ENCODE data around the gene U2AF2. TPM values are rescaled to one million over a fixed set of nuclear protein-coding genes. Genes with fewer than 3 reads are reported as not detected.
A peak's percentile ranks its signal among the peaks of the same experiment; 100 is the strongest.

The U2AF2 gene
- total RNA-seq, 8 experiments from 2014 or later = 85.3 to 252 (median 133) TPM

GRCh38 chr19:55685776-55686175, 30.9 kb downstream of the U2AF2 start:
- ATAC-seq (replicated peaks in 6 of 8) = no peak
- no peak overlapping the region for H3K4me3 ChIP-seq
- peaks cover 7 to 8% of the 10 kb centered on the region in 2 donors for H3K4me1 ChIP-seq (replicated peaks in 1 of 2)
- H3K27ac ChIP-seq = no peak overlapping the region
- in situ Hi-C loops (cut with MboI; ENCODE audit: low pct_unique_long_range_greater_than_20kb in 2 of 9, low sequenced_read_pairs in 9 of 9, unreplicated experiment in 9 of 9) = no loop called here
- WGBS, 10 experiments = 80 to 100% (median 100%) methylated on average over 1 to 2 of the region's 6 CpGs; no CpG with 5 or more reads in 6 of the 10 experiments

GRCh38 chr19:55686311-55687050, 31.6 kb downstream of the U2AF2 start:
- Histone ChIP-seq H3K27ac (no peak overlapping the region), H3K4me3 (no peak overlapping the region), H3K4me1 (replicated peaks in 1 of 2) (peaks cover 7 to 8% of the 10 kb centered on the region in 2 donors)
- in situ Hi-C loops (cut with MboI; ENCODE audit: low pct_unique_long_range_greater_than_20kb in 2 of 9, low sequenced_read_pairs in 9 of 9, unreplicated experiment in 9 of 9) = no loop called here
- no peak for ATAC-seq (replicated peaks in 6 of 8)
- WGBS, 10 experiments = 80 to 100% (median 97%) methylated on average over 2 to 8 of the region's 29 CpGs; no CpG with 5 or more reads in 3 of the 10 experiments

- ATAC-seq (replicated peaks in 6 of 8) = no peak
- WGBS, 10 experiments = 87 to 92% methylated on average over 2 to 3 of the region's 22 CpGs; no CpG with 5 or more reads in 8 of the 10 experiments
- in situ Hi-C loops (cut with MboI; ENCODE audit: low pct_unique_long_range_greater_than_20kb in 2 of 9, low sequenced_read_pairs in 9 of 9, unreplicated experiment in 9 of 9) = no loop called here
- Histone ChIP-seq H3K27ac (peak overlapping the region in 1 of 2 donors; percentile 53), H3K4me1 (replicated peaks in 1 of 2) (peaks cover 7 to 8% of the 10 kb centered on the region in 2 donors), H3K4me3 (no peak overlapping the region)
These were observed 32.7 kb downstream of the U2AF2 start for GRCh38 chr19:55687281-55688201.

DNA sequence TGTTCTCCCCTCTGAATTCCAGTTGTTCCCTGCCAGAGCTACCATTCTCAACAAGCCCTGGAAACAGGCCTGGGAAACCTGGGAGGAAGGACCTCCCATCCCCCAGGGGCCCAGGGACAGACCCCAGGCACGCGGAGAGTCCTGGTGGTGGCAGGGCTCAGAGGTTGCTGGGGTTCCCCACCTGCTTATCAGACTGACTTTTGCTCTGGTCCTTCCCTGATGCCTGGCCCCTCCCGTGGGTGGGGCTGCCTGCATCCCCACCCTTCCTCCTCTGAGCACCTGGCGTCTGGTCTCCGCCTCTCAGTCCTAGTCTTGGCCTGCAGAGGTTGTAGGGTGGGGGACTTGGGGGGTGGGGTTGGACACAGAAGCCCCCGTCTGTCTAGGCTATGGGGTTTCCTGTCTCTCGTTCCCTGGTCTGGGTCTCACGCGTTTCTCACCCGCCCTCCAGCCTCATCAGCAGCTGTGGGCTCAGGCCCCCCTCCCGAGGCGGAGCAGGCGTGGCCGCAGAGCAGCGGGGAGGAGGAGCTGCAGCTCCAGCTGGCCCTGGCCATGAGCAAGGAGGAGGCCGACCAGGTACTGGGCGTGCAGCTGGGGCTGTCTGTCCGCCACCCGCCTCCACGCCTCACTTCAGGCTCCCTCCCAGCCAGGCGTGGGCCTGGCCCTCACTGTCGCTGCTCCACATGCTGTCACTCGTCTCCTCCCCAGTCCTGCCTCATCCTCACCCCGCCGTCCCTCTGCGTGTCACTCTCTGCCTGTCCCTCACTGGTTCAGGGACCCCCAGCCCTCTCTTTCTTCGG, 33.8 kb downstream of the U2AF2 start:
- ATAC-seq (replicated peaks in 6 of 8) = peak; percentile 77 to 95 (median 91)
- in situ Hi-C loops (cut with MboI; ENCODE audit: low pct_unique_long_range_greater_than_20kb in 2 of 9, low sequenced_read_pairs in 9 of 9, unreplicated experiment in 9 of 9) = no loop called here
- no peak overlapping the region for H3K4me3 ChIP-seq
- no CpG with 5 or more reads among the region's 27 CpGs for WGBS, 10 experiments
- H3K4me1 ChIP-seq (replicated peaks in 1 of 2) = peaks cover 7 to 8% of the 10 kb centered on the region in 2 donors
- peak overlapping the region; percentile 51 to 70 for H3K27ac ChIP-seq

DNA sequence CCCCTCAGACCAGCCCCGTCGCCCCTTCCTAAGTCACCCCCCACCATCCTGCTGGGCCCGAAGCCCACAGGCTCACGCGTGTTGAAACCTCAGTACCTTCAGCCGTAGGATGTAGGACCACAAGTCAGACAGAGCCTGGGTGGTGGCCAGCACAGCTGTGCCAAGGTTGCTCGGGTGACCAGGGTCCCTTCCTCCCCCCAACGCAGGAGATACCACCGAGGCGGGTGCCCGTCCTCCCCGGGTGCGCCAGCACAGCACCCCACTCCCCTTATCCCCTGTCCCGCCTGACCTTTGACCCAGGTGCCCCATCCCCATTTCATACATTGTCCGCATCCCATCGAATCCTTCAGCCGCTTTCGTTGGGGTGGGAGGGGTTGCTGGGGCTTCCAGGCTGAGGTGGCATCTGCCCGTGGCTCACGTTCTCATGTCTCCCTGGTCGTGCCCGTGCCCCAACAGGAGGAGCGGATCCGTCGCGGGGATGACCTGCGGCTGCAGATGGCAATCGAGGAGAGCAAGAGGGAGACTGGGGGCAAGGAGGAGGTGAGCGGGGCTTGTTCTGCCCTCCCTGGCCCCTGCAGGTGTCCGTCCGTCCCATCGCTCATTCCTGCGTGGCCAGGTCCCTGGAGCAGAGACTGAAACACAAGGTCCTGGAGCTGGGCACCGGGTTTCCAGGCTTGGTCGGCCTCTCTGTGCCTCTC, 34.7 kb downstream of the U2AF2 start:
- H3K4me1 ChIP-seq (replicated peaks in 1 of 2) = peaks cover 7 to 8% of the 10 kb centered on the region in 2 donors
- H3K27ac ChIP-seq = peak overlapping the region; percentile 51 to 70
- ATAC-seq (replicated peaks in 6 of 8) = no peak
- in situ Hi-C loops (cut with MboI; ENCODE audit: low pct_unique_long_range_greater_than_20kb in 2 of 9, low sequenced_read_pairs in 9 of 9, unreplicated experiment in 9 of 9) = no loop called here
- 84 to 100% (median 100%) methylated on average over 1 to 11 of the region's 35 CpGs; no CpG with 5 or more reads in 5 of the 10 experiments for whole genome bisulfite sequencing, 10 experiments
- no peak overlapping the region for H3K4me3 ChIP-seq

GRCh38 chr19:55690109-55690768, 35.4 kb downstream of the U2AF2 start:
- no peak for ATAC-seq (replicated peaks in 6 of 8)
- H3K27ac ChIP-seq = no peak overlapping the region
- H3K4me1 ChIP-seq (replicated peaks in 1 of 2) = peaks cover 7 to 8% of the 10 kb centered on the region in 2 donors
- H3K4me3 ChIP-seq = no peak overlapping the region
- 85 to 94% (median 93%) methylated on average over 4 to 14 of the region's 25 CpGs; no CpG with 5 or more reads in 7 of the 10 experiments for WGBS, 10 experiments
- in situ Hi-C loops (cut with MboI; ENCODE audit: low pct_unique_long_range_greater_than_20kb in 2 of 9, low sequenced_read_pairs in 9 of 9, unreplicated experiment in 9 of 9) = no loop called here

GRCh38 chr19:55690769-55691545, 36.1 kb downstream of the U2AF2 start:
- peaks cover 7 to 8% of the 10 kb centered on the region in 2 donors for H3K4me1 ChIP-seq (replicated peaks in 1 of 2)
- H3K27ac ChIP-seq = no peak overlapping the region
- in situ Hi-C loops (cut with MboI; ENCODE audit: low pct_unique_long_range_greater_than_20kb in 2 of 9, low sequenced_read_pairs in 9 of 9, unreplicated experiment in 9 of 9) = no loop called here
- ATAC-seq (replicated peaks in 6 of 8) = no peak
- no peak overlapping the region for H3K4me3 ChIP-seq
- WGBS, 10 experiments = 92 to 100% (median 94%) methylated on average over 1 to 5 of the region's 31 CpGs; no CpG with 5 or more reads in 7 of the 10 experiments

DNA sequence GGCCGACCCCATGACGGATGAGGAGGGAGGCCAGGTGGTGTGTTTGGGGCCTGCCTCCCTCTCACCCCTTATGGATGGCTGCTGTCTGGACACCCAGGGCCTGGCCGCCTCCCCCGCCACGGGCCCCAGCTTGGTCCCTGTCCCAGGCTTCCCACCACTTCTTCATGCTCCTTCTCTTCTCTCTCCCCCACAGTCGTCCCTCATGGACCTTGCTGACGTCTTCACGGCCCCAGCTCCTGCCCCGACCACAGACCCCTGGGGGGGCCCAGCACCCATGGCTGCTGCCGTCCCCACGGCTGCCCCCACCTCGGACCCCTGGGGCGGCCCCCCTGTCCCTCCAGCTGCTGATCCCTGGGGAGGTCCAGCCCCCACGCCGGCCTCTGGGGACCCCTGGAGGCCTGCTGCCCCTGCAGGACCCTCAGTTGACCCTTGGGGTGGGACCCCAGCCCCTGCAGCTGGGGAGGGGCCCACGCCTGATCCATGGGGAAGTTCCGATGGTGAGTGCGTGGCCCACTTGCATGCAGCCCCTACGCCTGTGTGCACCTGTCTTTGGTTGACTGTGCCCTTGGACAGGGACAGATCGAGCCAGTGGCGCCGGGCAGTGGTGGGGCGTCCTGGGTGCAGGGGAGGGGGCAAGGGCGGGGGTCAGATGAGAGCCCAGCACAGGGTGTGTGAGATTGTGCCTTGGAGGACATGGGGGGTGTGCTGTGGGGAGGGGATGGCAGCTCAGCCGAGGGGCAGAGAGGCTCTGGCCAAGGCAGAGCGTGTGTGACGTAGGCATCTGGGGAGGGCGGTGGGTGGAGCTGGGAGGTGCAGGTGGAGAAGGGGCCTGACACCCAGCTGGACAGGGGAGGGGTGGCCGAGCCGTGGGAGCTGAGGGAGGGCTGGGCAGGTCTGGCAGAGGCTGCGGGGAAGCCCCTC, 37.0 kb downstream of the U2AF2 start:
- H3K27ac ChIP-seq = no peak overlapping the region
- peaks cover 7 to 8% of the 10 kb centered on the region in 2 donors for H3K4me1 ChIP-seq (replicated peaks in 1 of 2)
- H3K4me3 ChIP-seq = no peak overlapping the region
- in situ Hi-C loops (cut with MboI; ENCODE audit: low pct_unique_long_range_greater_than_20kb in 2 of 9, low sequenced_read_pairs in 9 of 9, unreplicated experiment in 9 of 9) = no loop called here
- WGBS, 10 experiments = 100% methylated on average over 3 of the region's 31 CpGs; no CpG with 5 or more reads in 9 of the 10 experiments
- no peak for ATAC-seq (replicated peaks in 6 of 8)

DNA sequence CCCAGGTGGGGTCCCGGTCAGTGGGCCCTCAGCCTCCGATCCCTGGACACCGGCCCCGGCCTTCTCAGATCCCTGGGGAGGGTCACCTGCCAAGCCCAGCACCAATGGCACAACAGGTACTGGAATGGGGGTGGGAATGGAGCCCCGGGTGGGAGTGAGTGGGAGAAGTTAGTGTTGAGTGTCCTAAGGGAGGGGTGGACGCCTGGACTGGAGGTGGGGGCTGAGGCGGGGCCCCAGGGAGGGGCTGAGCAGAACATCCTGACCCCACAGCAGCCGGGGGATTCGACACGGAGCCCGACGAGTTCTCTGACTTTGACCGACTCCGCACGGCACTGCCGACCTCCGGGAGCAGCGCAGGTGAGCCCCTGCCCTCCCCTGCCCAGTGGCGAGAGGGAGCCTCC, 37.8 kb downstream of the U2AF2 start:
- H3K4me1 ChIP-seq (replicated peaks in 1 of 2) = peaks cover 7 to 8% of the 10 kb centered on the region in 2 donors
- WGBS, 10 experiments = 100% methylated on average over 1 of the region's 19 CpGs; no CpG with 5 or more reads in 8 of the 10 experiments
- no peak overlapping the region for H3K4me3 ChIP-seq
- no peak overlapping the region for H3K27ac ChIP-seq
- in situ Hi-C loops (cut with MboI; ENCODE audit: low pct_unique_long_range_greater_than_20kb in 2 of 9, low sequenced_read_pairs in 9 of 9, unreplicated experiment in 9 of 9) = no loop called here
- no peak for ATAC-seq (replicated peaks in 6 of 8)

- no peak for ATAC-seq (replicated peaks in 6 of 8)
- 80 to 100% (median 97%) methylated on average over 1 to 7 of the region's 20 CpGs; no CpG with 5 or more reads in 2 of the 10 experiments for WGBS, 10 experiments
- in situ Hi-C loops (cut with MboI; ENCODE audit: low pct_unique_long_range_greater_than_20kb in 2 of 9, low sequenced_read_pairs in 9 of 9, unreplicated experiment in 9 of 9) = no loop called here
- Histone ChIP-seq H3K27ac (no peak overlapping the region), H3K4me1 (replicated peaks in 1 of 2) (peaks cover 0 to 5% of the 10 kb centered on the region in 2 donors), H3K4me3 (no peak overlapping the region)
These were observed 38.6 kb downstream of the U2AF2 start for GRCh38 chr19:55693336-55693974.

All from motor neuron (in vitro differentiated cells).